SIG-M5 treated with dmso at 0.1 percent for 504 hours (cell line): ENCODE data around the gene NPAS4.
"Not testable (repeated sequence)": the region's sequence is repeated elsewhere in the genome, so short reads cannot be mapped to it uniquely, and the experiment has no call there.

Experiments
- DNase-seq: peaks from one replicate; lab custom pipeline; 2025; ENCODE audit not compliant: unreplicated experiment; lab: John Stamatoyannopoulos, UW

Gene NPAS4

DNA sequence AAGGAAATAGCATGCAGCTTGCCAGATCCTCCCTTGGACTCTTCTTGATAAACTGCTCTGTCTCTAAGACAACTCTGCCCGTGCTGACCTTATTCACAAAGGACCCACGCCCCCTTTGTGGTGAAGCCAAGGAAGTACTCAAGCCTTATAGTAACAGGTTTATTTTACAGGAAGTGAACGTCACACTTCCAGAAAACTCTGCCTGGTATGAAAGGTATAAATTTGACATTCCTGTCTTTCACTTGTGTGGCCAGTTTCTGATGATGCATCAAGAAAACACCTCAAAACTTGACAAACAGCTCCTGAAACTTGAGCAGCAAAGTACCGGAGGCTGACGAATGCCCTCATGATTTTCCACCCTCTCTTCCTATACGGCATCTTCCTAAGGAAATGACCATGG is 33.4 kb downstream of the NPAS4 start:
- DNase-seq = no peak

DNA sequence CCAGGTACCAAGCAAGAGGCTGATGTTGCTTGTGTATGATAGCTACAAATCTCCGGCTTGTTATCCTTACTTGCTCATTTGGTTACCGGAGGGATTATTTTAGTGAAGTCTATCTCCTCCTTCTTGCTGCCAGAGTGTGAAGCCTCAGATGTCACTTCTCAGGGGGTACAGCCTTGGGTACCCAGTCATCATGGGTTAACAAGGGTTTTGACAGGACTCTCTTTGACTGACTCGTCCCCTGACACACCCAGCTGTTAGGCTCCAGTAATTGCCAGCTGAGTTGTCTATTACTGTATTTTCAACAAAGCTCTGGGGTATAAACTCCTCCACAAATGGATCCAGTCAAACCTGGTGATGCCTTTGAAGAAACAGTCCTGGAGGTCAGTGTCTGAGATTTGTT is 34.0 kb downstream of the NPAS4 start:
- no peak for DNase-seq

DNA sequence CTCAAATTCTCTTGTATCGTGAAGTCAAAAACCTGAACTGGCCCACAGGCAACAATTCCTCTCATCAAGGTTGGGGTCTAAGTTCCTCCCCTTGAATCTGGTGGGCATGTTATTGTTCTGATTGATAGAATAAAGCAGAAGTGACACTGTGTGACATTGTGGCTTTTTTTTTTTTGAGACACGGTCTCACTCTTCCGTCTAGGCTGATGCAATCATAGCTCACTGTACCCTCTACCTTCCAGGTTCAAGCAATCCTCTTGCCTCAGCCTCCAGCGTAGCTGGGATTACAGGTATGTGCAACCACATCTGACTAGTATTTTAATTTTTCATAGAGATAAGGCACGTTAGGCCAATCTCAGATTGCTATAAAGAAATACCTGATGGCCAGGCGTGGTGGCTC is 37.0 kb downstream of the NPAS4 start:
- DNase-seq = peak; percentile 79

DNA sequence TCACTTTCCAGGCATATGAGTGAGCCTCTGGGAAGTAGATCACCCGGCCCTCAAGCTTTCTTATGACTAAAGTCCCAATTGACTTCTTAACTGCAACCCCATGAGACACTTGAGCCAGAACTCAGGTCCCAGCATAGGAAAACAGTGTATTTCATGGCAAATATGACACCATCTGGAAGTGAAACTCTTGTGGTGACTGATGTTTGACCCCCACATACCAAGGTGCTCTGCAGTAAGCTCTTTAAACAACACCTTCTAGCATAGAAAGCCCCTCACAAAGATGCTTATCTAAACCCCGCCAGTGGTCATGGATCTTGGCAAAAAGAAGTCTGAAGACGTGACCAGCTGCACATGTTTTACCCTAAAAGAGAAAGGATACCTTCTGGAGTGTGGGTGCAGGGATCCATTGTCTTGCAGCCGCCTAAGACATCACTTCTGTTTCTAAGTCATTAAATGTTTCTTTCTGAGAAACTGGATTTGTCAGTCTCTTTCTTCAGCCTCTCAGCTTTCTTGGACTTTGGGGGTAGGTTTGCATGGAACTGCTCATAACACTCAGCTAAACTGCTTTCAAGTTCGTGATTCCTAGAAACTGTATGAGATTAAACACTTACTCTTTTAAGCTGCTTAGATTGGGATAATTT is 38.4 kb downstream of the NPAS4 start:
- peak; percentile 49 for DNase-seq

DNA sequence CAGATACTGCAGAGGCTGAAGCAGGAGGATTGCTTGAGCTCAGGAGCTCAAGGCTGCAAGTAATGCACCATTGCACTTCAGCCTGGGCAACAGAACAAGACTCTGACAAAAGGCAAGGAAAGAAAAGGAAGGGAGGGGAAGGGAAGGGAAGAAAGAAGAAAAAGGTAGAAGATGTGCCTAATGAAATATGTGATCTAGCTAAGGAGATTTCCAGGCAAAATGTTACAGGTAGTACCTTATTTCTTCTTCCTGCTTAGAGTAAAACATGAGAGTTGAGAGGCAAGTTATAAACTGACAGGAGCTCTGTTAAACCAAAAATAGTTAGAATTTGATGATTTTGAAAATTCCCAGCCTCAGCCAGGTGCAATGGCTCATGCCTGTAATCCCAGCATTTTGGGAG is 41.2 kb downstream of the NPAS4 start:
- no peak for DNase-seq

DNA sequence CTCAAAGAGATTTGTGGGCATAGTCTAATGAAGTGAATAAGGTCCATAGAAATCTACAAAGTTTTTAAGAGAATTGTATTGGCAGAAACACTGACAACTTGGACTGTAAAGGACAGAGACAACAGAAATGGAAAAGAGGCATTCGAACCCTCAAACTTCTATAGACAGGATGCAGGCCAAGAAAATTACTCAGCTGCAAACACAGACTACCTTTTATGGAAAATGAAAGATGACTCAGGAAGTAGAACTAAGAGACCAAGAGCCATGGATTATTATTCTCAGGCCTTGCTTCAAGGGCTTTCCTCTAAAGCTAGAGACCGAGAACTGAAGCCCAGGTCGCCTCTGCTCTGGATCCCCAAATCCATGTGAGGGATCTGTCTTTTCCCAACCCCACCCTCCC is 42.1 kb downstream of the NPAS4 start:
- no peak for DNase-seq

DNA sequence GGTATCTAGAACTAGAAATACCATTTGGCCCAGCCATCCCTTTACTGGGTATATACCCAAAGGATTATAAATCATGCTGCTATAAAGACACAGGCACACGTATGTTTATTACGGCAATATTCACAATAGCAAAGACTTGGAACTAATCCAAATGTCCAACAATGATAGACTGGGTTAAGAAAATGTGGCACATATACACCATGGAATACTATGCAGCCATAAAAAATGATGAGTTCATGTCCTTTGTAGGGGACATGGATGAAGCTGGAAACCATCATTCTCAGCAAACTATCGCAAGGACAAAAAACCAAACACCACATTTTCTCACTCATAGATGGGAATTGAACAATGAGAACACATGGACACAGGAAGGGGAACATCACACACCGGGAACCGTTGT is 43.3 kb downstream of the NPAS4 start:
- DNase-seq = not testable (repeated sequence)

DNA sequence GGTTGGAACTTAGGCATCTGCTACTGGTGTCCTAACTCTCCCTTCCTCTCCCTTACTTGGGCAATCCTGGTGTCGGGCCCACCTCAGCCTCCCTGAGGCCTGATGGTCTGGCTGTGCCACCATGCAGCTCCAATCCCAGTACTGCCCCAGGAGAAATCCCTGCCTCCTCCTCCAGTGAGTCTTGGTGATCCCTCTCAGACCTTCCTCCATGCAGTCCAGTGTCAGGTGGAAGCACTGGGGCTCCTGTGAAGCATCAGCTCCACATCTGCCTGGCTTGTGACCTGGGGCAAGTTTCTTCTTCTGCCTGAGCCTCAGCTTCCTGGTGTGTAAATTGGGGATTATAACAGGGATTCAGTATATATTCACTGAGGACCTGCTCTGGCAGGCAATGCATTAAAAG is 44.1 kb downstream of the NPAS4 start:
- DNase-seq = no peak

DNA sequence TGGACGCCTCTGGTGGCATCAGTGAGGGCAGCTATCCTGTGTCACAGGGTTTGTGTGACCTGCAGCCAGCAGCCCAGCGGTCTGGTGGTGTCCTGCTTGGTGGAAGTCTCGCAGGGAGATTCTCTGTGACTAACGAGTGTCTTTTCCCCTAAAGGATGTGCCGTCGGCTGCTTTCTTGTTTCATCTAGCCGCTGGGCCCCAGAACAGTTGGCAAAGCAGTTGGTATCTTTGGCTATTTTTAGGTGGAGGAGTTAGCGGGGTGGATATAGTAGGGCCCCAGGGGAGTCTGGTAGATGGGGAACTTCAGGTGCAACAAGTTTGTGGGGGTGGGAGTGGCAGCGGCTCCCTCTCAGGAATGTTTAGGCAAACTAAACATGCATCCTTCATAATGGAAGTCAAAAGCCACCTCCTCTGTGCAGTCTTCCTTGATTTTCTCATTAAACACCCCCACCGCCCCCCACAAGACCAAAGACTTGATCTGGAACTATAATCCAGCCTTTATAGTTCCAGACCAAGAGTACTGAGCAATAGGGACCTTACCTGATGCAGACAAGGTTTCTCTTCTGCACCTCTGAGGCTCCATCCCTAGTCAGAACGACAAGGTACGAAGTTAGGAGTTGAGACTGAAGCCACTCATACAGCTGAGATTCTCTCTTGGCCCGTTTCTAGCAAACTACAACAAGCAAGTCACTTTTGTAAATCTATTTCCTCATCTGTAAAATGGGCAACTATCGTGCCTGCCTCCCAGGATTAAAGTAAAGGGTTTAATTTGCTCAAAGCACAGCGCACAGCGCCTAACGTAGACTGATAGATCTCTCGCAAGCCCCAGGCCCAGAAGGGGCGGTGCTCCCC is 44.8 kb downstream of the NPAS4 start:
- peak; percentile 34 for DNase-seq

DNA sequence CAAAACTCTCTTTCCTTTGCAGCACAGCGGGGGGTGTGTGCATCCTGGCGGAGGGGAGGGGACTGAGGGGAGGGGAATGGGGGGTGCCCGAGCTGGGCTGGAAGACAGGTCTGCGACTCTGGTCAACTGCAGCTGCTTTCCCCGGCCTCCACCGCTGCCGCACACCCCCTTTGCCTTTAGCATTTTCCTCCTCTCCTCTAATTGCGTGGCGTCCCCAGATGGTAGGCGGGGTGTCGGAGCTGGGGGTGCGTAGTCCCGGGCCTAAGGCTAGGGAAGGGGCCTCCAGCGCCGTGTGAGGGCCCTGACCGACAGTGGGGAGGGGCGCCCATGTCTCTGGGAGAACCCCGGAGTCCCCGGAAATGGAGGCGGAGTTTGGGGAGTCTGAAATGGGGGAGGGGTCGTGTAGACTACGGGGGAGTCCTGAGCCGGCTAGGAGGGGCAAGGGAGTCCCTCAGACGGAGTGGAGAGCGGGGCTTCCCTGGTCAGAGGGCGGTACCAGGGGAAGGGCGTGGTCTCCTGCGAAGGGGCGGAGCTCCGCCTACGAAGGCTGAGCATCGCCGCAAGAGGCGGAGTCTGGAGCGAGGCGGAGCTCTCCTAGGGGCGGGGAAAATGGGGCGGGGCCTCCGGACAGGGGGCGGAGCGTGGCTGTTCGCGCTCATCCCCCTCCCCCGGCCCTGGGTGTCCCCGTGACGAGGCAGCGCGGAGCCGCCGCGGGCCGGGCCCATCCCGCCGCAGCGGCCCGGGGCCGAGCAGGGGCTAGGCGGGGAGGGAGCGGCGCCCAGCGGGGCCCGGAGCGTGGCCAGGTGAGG is 45.6 kb downstream of the NPAS4 start, which contains the start of gene PELI3:
Gene PELI3 (plus strand): TSS at position 681 of the 809 bp plus-strand sequence. CDS start 1,224 bp downstream, outside the sequence.
- peak; percentile 87 for DNase-seq

DNA sequence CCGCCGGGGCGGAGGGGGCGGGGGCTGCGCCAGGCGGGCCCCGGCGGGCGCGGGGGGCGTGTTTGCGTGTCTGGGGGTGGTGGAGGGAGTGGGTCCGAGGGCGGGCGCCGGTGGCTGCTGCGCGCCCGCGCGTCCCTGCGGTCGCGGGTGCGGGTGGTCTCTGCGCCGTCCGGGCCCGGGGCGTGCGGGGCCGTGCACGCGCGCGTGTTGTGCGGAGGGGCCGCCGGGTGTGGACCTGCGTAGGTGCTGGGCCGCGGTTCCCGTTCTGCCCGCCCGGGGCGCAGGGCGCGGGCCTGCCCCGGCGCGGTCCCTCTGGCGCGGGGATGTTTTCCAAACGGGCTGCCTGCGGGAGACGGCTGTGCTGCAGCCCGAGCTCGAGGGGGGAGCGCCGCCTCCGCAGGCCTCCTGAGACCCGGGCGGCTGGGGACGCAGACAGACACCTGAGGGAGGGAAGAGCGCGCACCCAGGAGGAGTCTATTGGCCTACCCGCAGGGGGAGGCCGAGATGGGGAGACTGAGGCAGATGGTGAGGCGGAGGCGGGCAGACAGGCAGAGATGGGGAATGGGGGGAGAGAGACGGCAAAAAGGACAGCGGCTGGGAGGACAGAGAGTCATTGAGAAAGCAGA is 46.3 kb downstream of the NPAS4 start:
- DNase-seq = no peak

DNA sequence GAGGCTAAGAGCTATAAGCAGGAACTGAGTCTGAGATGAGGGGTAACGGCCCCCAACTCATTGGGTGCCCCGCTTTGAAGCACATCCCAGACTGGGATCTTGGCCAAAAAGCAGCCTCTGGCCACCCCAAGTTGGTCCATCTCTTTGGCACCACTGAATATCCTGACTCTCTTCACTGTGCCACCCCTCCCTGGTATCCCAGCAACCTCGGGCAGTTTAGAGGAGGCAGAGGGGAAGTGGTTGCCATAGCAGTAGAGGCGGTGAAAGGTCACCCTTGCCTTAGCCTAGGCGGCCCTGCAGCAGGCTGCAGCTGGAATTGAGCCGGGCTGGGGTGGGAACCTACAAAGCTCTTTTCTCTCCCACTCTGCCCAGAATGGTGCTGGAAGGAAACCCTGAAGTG is 46.9 kb downstream of the NPAS4 start:
- peak; percentile 77 for DNase-seq

DNA sequence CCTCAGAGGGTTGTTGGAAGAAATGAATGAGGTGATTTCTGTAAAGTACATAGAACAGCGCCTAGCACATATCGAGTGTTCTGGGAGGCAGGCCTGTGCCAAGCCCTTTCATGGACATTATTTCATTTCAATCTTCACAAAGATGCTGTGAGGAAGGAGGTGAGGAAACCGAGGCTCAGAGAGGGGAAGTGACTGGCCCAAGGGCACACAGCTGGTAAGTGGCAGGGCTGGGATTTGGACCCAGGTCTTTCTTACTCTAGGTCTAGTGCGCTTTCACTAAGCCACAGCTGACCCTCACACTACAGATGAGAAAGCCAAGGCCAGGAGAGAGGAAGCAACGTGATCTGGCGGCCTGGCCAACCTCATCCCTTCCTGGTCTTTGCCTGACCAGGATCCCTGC is 47.9 kb downstream of the NPAS4 start:
- no peak for DNase-seq

DNA sequence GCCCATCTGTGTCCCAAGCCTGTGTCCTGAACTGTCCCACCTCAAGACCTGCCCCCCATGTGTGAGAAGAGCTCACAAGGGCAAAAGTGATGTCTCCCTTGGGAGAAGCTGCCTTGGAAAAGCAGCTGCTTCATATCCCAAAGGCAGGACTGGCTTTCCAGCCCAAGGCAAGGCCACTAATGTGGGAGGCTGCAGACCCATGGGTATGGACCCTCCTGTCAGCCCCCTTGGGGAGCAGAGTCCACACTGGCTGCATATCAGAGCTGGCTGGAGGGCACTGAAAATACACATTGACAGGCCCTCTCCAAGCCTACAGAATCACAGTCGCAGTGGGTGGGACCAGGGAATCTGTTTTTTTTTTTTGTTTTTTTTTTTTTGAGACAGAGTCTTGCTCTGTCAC is 48.6 kb downstream of the NPAS4 start:
- DNase-seq = no peak

DNA sequence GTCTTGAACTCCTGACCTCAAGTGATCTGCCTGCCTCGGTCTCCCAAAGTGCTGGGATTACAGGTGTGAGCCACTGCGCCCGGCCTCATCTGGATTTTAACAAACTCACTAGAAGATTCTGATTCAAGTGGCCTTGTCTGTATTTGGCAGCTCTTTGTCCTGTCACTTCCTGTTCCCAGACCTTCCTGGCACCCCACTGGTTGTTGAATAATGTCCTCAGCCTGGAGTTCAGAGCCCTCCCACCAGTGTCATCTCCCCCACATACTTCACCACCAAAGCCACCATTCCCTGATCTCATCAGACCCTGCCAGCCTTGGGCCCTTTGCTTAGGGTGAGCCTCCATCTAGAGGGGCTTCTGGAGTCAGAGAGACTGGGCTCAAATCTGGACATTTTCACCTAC is 49.2 kb downstream of the NPAS4 start:
- no peak for DNase-seq

DNA sequence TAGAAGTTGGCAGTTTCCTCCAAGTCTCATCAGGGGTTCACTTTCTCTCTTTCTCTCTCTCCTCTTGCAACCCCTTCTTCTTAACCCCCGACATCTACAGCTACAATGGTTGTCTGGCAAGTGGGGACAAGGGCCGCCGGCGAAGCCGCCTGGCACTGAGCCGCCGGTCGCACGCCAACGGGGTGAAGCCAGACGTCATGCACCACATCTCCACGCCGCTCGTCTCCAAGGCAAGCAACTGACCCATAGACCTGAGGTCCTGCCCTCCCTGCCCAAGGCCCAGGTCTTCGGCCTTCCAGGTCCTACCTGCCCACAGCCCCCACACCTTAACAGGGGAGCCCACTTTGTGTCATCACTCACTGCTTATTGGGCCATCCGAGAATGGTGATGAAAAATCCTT is 50.3 kb downstream of the NPAS4 start:
- no peak for DNase-seq

DNA sequence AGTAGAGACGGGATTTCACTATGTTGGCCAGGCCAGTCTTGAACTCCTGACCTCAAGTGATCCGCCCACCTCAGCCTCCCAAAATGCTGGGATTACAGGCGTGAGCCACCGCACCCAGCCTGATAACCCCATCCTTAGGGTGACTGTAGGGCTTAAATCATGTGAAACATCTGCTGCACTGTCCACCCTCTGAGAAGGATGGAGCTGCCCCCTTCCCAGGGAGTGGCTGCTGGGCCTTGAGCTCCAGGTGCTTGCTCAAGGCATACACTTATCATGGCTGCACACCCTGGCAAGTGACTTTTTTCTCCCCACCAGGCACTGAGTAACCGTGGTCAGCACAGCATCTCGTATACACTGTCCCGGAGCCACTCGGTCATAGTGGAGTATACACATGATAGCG is 51.2 kb downstream of the NPAS4 start:
- DNase-seq = no peak

DNA sequence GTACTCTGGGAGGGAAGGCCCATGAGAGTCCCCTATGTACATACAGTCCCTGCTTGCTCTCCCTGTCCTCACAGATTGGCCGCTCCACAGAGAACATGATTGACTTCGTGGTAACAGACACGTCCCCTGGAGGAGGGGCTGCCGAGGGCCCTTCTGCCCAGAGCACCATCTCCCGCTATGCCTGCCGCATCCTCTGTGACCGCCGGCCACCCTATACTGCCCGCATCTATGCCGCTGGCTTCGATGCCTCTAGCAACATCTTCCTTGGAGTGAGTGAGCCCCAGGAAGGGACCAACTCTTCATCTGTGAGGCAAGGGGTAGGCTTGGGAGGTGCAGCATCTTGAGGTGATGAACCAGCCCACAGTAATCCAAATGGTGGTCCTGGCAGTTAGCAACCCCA is 52.3 kb downstream of the NPAS4 start:
- no peak for DNase-seq

DNA sequence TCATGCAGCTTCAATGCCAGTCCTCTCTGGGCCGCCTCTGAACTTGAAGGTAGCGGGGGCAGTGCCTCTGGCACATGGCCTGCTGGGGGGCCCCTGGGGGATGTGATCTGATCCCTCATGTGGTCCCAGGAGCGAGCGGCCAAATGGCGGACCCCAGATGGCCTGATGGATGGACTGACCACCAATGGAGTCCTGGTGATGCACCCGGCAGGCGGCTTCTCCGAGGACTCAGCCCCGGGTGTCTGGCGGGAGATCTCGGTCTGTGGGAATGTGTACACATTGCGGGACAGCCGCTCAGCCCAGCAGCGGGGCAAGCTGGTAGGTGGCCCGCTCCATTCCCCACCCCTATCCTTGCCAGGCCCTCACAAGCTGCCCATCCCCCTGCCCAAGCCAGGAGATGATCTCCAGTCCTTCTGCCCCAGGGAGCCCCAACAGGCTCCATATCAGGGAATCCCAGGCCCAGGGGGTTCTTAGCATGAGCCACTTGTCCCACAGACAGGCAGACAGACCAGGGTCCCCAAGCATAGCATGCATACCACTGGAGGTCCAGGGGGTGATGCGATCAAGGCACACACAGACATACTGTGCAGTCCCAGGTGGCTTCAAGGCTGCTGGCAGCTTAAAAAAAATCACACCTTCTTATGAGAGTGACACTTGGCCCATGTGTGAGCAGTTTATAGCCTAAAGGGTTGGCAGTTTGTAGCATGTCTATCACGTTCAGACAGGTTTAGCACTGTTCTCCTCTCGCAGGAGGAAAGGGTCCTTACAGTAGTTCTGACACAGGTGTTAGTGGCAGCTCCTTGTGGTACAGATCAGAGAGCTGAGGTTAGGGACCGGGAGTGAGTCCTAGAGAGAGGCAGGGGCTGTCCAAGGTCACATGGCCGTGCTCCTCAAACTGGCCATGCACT is 53.0 kb downstream of the NPAS4 start:
- no peak for DNase-seq
